Parathyroid adenoma (tissue), 2 donors: ENCODE results near the gene CFAP53.

Source experiments
- H2AFZ ChIP-seq: fragments of 300-600 bp; sonication (generic); one replicate; pipeline ENCODE4 v1.7.0; 2017; ENCODE audit warnings: antibody characterized with exemption, mild to moderate bottlenecking
- H3K27ac ChIP-seq: fragments of 300-600 bp; sonication (generic); one replicate; pipeline ENCODE4 v1.7.0; 2017
- H3K27me3 ChIP-seq: fragments of 300-600 bp; sonication (generic); one replicate; pipeline ENCODE4 v1.7.0; 2017; ENCODE audit warnings: low read length; ENCODE audit not compliant: control insufficient read depth, insufficient read depth
- H3K36me3 ChIP-seq: fragments of 300-600 bp; sonication (generic); one replicate; pipeline ENCODE4 v1.7.0; 2017; ENCODE audit warnings: low read length; ENCODE audit not compliant: control insufficient read depth, insufficient read depth
- H3K4me1 ChIP-seq: fragments of 300-600 bp; sonication (generic); one replicate; pipeline ENCODE4 v1.7.0; 2017; ENCODE audit warnings: control low read depth
- H3K4me2 ChIP-seq: fragments of 300-600 bp; sonication (generic); one replicate; pipeline ENCODE4 v1.7.0; 2017; ENCODE audit warnings: low read length
- H3K4me3 ChIP-seq: fragments of 300-600 bp; sonication (generic); one replicate; pipeline ENCODE4 v1.7.0; 2017; ENCODE audit warnings: low read depth, low read length
- H3K79me2 ChIP-seq: fragments of 300-600 bp; sonication (generic); one replicate; pipeline ENCODE4 v1.7.0; 2017; ENCODE audit warnings: control low read depth
- H3K9ac ChIP-seq: fragments of 300-600 bp; sonication (generic); one replicate; pipeline ENCODE4 v1.7.0; 2017; ENCODE audit warnings: mild to moderate bottlenecking
- H3K9me3 ChIP-seq: fragments of 300-600 bp; sonication (generic); one replicate; pipeline ENCODE4 v1.7.0; 2017; ENCODE audit warnings: low read length; ENCODE audit not compliant: control insufficient read depth
- TF ChIP-seq, protein P1 (sequence below): fragments of 300-600 bp; sonication (generic); IDR thresholded peaks from one replicate; pipeline ENCODE4 v1.7.0; 2017; ENCODE audit warnings: antibody characterized with exemption, mild to moderate bottlenecking
- donor health status: primary hyperparathyroidism.

Gene CFAP53

DNA sequence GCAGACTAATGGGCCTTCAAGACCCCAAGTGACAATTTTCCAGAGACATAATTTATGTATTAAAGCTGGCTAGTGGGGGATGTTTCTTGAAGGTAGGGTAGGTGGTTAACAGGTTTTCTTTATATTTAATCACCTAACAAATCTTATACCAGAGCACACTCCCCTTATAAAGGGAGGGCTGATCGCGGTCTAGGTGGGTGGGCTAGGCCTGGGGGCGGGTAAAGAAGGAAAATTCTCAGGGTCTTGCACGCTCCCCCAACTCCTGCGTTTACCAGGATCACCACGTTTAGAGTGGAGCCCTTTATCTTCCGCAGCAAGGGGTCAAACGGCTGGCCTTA is 41.1 kb upstream of the CFAP53 start:
- peak overlapping the region; percentile 76 for H2AFZ ChIP-seq
- TF ChIP-seq, protein P1, sequence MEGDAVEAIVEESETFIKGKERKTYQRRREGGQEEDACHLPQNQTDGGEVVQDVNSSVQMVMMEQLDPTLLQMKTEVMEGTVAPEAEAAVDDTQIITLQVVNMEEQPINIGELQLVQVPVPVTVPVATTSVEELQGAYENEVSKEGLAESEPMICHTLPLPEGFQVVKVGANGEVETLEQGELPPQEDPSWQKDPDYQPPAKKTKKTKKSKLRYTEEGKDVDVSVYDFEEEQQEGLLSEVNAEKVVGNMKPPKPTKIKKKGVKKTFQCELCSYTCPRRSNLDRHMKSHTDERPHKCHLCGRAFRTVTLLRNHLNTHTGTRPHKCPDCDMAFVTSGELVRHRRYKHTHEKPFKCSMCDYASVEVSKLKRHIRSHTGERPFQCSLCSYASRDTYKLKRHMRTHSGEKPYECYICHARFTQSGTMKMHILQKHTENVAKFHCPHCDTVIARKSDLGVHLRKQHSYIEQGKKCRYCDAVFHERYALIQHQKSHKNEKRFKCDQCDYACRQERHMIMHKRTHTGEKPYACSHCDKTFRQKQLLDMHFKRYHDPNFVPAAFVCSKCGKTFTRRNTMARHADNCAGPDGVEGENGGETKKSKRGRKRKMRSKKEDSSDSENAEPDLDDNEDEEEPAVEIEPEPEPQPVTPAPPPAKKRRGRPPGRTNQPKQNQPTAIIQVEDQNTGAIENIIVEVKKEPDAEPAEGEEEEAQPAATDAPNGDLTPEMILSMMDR = no peak
- no peak overlapping the region for H3K9ac ChIP-seq
- peak overlapping the region; percentile 76 for H3K4me2 ChIP-seq
- peak overlapping the region; percentile 67 for H3K4me3 ChIP-seq
- H3K79me2 ChIP-seq = no peaks in the 10 kb centered on the region
- no peaks in the 10 kb centered on the region for H3K27me3 ChIP-seq
- H3K27ac ChIP-seq = peak overlapping the region; percentile 67
- peaks cover 17% of the 10 kb centered on the region for H3K4me1 ChIP-seq
- H3K9me3 ChIP-seq = no peaks in the 10 kb centered on the region
- no peaks in the 10 kb centered on the region for H3K36me3 ChIP-seq

DNA sequence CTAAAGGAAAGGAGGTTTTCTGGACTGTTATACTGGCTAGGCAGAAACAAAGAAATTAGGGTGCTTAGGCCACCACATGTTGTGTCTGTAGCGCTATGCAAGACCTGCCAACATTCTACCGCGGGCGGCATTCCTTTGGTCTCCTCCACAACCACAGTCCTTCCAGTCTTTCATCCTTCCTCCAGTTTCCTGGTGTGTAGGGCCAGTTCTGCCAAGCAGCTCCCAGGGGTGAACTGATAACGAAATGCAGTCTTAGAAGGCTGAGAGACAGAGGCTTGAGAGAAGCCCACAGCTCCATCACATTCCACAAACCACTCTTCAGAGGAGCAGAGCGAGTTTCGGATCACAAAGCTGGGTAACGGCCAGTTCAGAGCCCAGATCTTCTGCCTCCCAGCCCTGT is 40.6 kb upstream of the CFAP53 start:
- TF ChIP-seq, protein P1 = no peak
- Histone ChIP-seq H3K9me3 (no peaks in the 10 kb centered on the region), H2AFZ (peak overlapping the region; percentile 76), H3K36me3 (no peaks in the 10 kb centered on the region), H3K4me2 (peak overlapping the region; percentile 76), H3K9ac (no peak overlapping the region), H3K4me3 (peak overlapping the region; percentile 67), H3K27ac (peak overlapping the region; percentile 67), H3K4me1 (peaks cover 13% of the 10 kb centered on the region), H3K27me3 (no peaks in the 10 kb centered on the region), H3K79me2 (no peaks in the 10 kb centered on the region)

DNA sequence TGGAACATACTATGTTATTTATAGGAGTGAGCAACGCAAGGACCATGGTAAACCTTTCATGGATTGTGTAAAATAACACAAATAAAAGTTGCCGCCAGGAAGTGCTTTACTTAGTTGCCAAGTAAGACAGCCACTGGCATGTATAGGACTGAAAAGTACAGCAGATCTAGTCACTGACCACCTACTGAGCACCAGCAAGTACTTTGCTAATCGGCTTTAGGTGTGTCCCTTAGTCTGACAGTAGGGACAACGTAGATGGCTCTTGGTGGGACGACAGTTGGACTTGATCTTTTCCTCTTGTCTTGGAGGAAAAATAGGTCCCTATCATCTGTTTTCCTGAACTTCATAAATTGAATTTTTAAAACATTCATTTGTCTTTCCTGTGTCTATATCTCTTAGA is 34.8 kb upstream of the CFAP53 start:
- Histone ChIP-seq H3K79me2 (no peaks in the 10 kb centered on the region), H3K4me1 (peaks cover 2% of the 10 kb centered on the region), H3K27me3 (no peaks in the 10 kb centered on the region), H3K4me3 (no peak overlapping the region), H3K4me2 (no peak overlapping the region), H3K27ac (no peak overlapping the region), H3K36me3 (no peaks in the 10 kb centered on the region), H3K9ac (no peak overlapping the region), H3K9me3 (no peaks in the 10 kb centered on the region), H2AFZ (no peak overlapping the region)
- TF ChIP-seq, protein P1 = no peak

DNA sequence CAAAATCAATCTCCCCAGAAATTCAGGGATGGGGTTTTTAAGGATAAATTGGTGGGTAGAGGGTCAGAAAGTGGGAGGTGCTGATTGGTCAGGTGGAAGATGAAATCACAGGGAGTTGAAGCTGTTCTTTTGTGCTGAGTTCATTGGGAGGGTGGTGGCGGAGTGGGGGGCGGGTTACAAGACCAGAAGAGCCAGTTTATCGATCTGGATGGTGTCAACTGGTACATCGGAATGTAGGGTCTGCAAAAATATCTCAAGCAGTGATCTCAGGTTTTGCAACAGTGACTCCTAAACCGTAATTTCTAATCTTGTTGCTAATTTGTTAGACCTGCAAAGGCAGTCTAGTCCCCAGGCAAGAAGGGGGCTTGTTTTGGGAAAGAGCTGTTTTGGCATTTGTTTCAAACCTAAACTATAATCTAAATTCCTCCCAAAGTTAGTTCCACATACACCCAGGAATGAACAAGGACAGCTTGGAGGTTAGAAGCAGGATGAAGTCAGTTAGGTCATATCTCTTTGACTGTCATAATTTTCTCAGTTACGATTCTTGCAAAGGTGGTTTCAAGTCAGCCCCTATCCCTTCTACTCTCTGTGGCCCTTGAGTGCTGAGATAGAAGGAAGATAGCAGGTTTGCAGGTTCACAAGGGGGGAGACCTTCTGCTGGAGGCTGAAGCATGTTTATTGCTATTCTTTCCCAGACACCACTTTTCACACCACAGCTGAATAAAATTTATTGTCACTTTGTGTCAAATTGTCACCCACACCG is 33.5 kb upstream of the CFAP53 start:
- no peaks in the 10 kb centered on the region for H3K79me2 ChIP-seq
- H3K27ac ChIP-seq = peak overlapping the region; percentile 30
- H3K27me3 ChIP-seq = no peaks in the 10 kb centered on the region
- H3K4me2 ChIP-seq = no peak overlapping the region
- TF ChIP-seq, protein P1 = no peak
- H3K9me3 ChIP-seq = no peaks in the 10 kb centered on the region
- peak overlapping the region; percentile 42 for H2AFZ ChIP-seq
- no peaks in the 10 kb centered on the region for H3K36me3 ChIP-seq
- H3K4me3 ChIP-seq = no peak overlapping the region
- peaks cover 2% of the 10 kb centered on the region for H3K4me1 ChIP-seq
- no peak overlapping the region for H3K9ac ChIP-seq
